HG03565 (cell line): ENCODE measurements around the gene CTAG2.
"Not testable (repeated sequence)": the region's sequence is repeated elsewhere in the genome, so short reads cannot be mapped to it uniquely, and the experiment has no call there.

Source experiments
- ATAC-seq: cut with Tn5 transposase; IDR thresholded peaks from one replicate; pipeline ENCODE4 v1.9.1; 2021; ENCODE audit warnings: mild to moderate bottlenecking, moderate library complexity; ENCODE audit not compliant: unreplicated experiment

The CTAG2 gene

GRCh38 chrX:154649503-154650220, 3.7 kb downstream of the CTAG2 start:
- no peak for ATAC-seq

DNA sequence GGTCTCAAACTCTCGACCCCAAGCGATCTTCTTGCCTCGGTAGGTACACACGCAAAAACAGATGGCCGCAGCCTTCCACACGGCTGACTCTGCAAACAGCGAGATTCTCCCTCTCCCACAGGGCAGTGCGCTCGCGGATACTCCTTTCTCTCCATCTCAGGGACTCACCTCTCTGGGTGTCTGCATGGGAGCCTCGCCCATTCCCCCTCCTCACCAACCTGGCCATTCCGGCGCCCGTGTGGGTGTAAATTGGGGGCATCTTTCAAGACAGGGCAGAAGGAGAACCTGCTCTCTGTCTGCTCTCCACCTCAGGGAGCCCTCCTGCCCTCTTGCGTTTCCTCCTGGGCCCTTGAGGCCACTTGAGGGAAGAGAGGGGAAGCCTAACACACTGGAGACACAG, 4.4 kb downstream of the CTAG2 start:
- ATAC-seq = no peak

- not testable (repeated sequence) for ATAC-seq
Measured at GRCh38 chrX:154645745-154646378, 7.5 kb downstream of the CTAG2 start.

GRCh38 chrX:154643708-154644107, 9.7 kb downstream of the CTAG2 start:
- ATAC-seq = not testable (repeated sequence)

DNA sequence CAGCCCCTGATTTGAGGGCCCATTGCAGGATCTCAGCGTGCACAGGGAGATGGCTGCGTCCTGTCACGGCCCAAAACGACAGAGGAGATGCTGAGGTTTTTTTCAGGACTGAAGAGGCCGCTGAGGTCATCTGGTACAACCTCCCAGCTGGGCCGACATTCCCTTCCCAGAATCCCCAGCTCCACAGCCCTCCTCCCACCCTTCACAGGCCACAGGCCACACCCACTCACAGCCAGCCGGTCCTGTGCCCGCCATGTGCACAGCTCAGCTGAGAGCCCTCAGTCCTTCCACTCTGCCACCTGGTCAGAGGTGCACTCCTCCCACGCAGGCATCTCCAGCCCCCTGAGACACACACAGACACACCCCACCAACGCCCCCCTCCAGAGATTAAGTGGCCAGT, 11.6 kb downstream of the CTAG2 start:
- ATAC-seq = not testable (repeated sequence)

GRCh38 chrX:154633661-154634060, 19.7 kb downstream of the CTAG2 start:
- ATAC-seq = not testable (repeated sequence)

DNA sequence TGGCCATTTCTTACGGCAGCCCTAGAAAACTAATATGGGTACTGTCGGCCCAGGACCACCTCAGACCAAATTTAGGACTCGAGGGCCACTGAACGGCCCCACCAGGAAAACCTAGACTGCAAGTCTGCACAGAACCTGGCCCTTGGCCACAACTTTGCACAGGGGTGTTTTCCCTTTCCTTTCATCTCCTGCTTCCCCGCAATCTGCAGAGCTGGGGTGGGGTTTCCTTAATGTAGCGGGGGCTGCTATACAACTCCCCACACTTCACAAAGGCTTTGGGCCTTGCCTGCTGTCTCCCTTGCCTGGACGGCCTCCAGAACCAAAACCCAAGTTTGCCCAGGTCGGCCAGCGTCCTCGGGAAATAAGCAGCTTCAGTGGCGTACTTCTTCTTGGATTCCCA, 22.4 kb downstream of the CTAG2 start:
- ATAC-seq = not testable (repeated sequence)

GRCh38 chrX:154628960-154629359, 24.4 kb downstream of the CTAG2 start:
- not testable (repeated sequence) for ATAC-seq

- not testable (repeated sequence) for ATAC-seq
Measured at GRCh38 chrX:154620767-154621414, 32.5 kb downstream of the CTAG2 start.

GRCh38 chrX:154619182-154619581, 34.2 kb downstream of the CTAG2 start, which contains the start of gene CTAG1B:
TSS of gene CTAG1B (minus strand) at chrX:154619282. CDS start at chrX:154619218, 64 bp downstream.
- not testable (repeated sequence) for ATAC-seq

GRCh38 chrX:154613586-154613985, 39.8 kb downstream of the CTAG2 start:
- ATAC-seq = not testable (repeated sequence)

GRCh38 chrX:154611146-154611545, 42.2 kb downstream of the CTAG2 start:
- not testable (repeated sequence) for ATAC-seq

DNA sequence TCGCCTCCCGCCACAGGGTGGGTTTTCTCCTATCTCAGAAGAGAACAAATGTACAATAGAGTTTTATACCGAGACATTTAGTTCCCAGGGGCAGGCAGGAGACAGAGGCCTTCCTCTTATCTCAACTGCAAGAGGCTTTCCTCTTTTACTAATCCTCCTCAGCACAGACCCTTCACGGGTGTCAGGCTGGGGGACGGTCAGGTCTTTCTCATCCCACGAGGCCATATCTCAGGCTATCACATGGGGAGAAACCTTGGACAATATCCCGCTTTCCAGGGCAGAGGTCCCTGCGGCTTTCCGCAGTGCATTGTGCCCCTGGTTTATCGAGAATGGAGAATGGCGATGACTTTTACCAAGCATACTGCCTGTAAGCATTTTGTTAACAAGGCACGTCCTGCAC, 44.6 kb downstream of the CTAG2 start:
- ATAC-seq = not testable (repeated sequence)

DNA sequence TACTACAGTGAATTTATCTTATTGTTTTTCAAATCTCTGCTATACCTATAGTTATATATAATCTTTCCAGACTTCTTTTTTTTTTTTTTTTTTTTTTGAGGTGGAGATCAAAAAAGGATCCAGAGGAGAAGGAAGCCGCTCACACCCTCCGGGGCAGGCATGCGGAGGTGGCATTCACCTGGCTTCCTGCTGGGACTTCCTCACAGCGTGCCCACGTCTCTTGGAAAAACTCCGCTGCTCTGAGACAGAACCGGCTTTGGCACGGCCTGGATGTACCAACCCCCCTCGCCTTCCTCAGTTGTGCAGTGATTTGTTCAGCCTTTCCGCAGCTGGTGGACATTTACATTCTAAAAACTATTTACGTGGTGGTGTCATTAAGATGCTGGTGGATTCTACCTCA, 45.4 kb downstream of the CTAG2 start:
- ATAC-seq = not testable (repeated sequence)

DNA sequence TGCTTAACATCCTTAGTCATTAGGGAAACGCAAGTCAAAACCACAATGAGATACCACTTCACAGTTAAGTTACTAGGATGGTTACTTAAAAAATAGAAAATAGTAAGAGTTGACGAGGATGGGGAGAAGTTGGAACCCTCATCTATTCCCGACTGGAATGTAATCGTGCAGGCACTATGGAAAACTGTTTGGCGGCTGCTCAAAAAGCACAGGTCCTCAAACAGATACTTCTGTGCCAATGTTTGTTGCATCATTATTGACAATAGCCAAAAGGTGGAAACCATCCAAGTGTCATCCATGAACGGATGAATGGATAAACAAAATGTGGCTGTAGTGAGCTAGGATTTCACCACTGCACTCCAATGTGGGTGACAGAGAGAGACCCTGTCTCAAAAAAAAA, 46.0 kb downstream of the CTAG2 start:
- ATAC-seq = no peak

DNA sequence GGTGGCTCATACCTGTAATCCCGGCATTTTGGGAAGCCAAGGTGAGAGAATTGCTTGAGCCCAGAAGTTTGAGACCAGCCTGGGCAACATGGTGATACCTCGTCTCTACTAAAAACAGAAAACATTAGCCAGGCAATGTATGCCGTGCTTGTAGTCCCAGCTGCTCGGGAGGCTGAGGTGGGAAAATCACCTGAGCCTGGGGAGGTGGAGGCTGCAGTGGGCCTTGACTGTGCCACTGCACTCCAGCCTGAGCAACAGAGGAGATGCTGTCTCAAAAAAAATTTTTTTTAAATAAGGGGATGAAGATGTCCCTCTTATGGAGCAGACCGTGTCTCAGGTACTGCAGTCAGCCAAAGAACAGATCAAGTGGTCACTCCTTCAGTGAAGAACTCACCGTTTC, 47.8 kb downstream of the CTAG2 start:
- ATAC-seq = no peak

- no peak for ATAC-seq
Measured at GRCh38 chrX:154603438-154604430, 49.6 kb downstream of the CTAG2 start.

GRCh38 chrX:154602766-154603437, 50.5 kb downstream of the CTAG2 start:
- no peak for ATAC-seq

DNA sequence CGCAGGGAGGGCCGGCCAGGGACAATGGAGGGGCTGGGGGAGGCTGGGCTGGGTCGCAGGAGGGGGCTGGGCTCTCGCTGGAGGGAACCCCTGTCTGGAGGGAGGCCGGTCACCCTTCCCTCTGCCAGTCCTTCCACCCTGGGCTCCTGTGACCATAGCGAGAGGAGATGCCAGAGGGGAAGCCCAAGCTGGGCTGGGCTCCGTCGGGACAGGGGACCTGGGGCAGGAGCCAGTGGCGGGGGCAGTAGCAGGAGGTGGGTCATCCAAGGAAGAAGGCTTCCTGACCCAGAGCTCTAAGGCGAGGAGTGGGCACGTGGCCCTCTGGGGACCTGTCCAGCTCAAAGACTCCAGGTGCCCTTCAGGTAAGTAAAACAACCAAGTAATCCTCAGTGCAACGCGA, 51.2 kb downstream of the CTAG2 start:
- no peak for ATAC-seq
